ENCODE data around the gene DOC2A. TPM values are rescaled to one million over a fixed set of nuclear protein-coding genes. Genes with fewer than 3 reads are reported as not detected.

The DOC2A gene
- not detected in 2 replicates for total RNA-seq

GRCh38 chr16:30010844-30011713, at the start of gene DOC2A:
DOC2A (minus strand) TSS chr16:30011027; CDS start chr16:30010222, 805 bp downstream.

GRCh38 chr16:30030841-30031413, 20.1 kb upstream of the DOC2A start, which contains the start of gene TLCD3B:
TLCD3B (minus strand) TSS chr16:30031271; CDS start chr16:30030527, 744 bp downstream.

GRCh38 chr16:30022887-30023286, 12.1 kb upstream of the DOC2A start, which contains the start of gene C16orf92:
C16orf92 (plus strand) TSS chr16:30023198; CDS start chr16:30023341, 143 bp downstream.

GRCh38 chr16:29995911-29996765, 14.7 kb downstream of the DOC2A start, which contains the start of gene INO80E:
INO80E (plus strand) TSS chr16:29996241; CDS start chr16:29996311, 70 bp downstream.

GRCh38 chr16:29995324-29995910, 15.4 kb downstream of the DOC2A start, which contains the start of gene HIRIP3:
HIRIP3 (minus strand) TSS chr16:29995617; CDS start chr16:29995605, 12 bp downstream.

GRCh38 chr16:29973384-29974246, 37.2 kb downstream of the DOC2A start, which contains the start of gene TAOK2:
TAOK2 (plus strand) TSS chr16:29973868; CDS start chr16:29977773, 3,905 bp downstream.

GRCh38 chr16:29961479-29962343, 49.1 kb downstream of the DOC2A start, which contains the start of gene TMEM219:
TMEM219 (plus strand) TSS chr16:29962079; CDS start chr16:29963144, 1,065 bp downstream.

Other genes starting within 250 kb of the DOC2A start
- gene ZG16, start 232.8 kb downstream of the DOC2A start, total RNA-seq, result 0.33 and 1.2 TPM in 2 replicates
- 40.1 and 81.7 TPM in 2 replicates for gene KIF22, start 220.3 kb downstream of the DOC2A start, total RNA-seq
- 411 and 461 TPM in 2 replicates for gene MAZ, start 204.5 kb downstream of the DOC2A start, total RNA-seq
- 1.2 and 13.3 TPM in 2 replicates for gene PRRT2, start 198.8 kb downstream of the DOC2A start, total RNA-seq
- gene PAGR1, start 194.9 kb downstream of the DOC2A start, total RNA-seq, result 42.0 and 44.8 TPM in 2 replicates
- 38.1 and 71.7 TPM in 2 replicates for gene MVP, start 190.6 kb downstream of the DOC2A start, total RNA-seq
- gene CDIPT, start 147.8 kb downstream of the DOC2A start, total RNA-seq, result 66.7 and 80.3 TPM in 2 replicates
- 1.2 and 2.7 TPM in 2 replicates for gene SEZ6L2, start 111.5 kb downstream of the DOC2A start, total RNA-seq
- gene ASPHD1, start 110.5 kb downstream of the DOC2A start, total RNA-seq, result 0.79 TPM in 1 of 2 replicates, not detected in the other
- 13.0 and 15.7 TPM in 2 replicates for gene KCTD13, start 84.8 kb downstream of the DOC2A start, total RNA-seq
- gene TMEM219, start 48.9 kb downstream of the DOC2A start, total RNA-seq, result 65.6 and 66.7 TPM in 2 replicates
- 65.2 and 74.3 TPM in 2 replicates for gene TAOK2, start 37.2 kb downstream of the DOC2A start, total RNA-seq
- gene HIRIP3, start 15.4 kb downstream of the DOC2A start, total RNA-seq, result 9.8 and 10.5 TPM in 2 replicates
- 34.9 and 52.2 TPM in 2 replicates for gene INO80E, start 14.8 kb downstream of the DOC2A start, total RNA-seq
- not detected in 2 replicates for gene C16orf92, start 12.2 kb upstream of the DOC2A start, total RNA-seq
- gene TLCD3B, start 20.2 kb upstream of the DOC2A start, total RNA-seq, result not detected in 2 replicates
- gene ALDOA, start 54.7 kb upstream of the DOC2A start, total RNA-seq, result 572 and 1,018 TPM in 2 replicates
- gene PPP4C, start 65.0 kb upstream of the DOC2A start, total RNA-seq, result 273 and 323 TPM in 2 replicates
- gene TBX6, start 80.9 kb upstream of the DOC2A start, total RNA-seq, result 1.6 and 4.7 TPM in 2 replicates
- gene YPEL3, start 85.2 kb upstream of the DOC2A start, total RNA-seq, result 44.5 and 59.7 TPM in 2 replicates
- gene GDPD3, start 102.5 kb upstream of the DOC2A start, total RNA-seq, result 1.1 and 2.7 TPM in 2 replicates
- gene MAPK3, start 112.2 kb upstream of the DOC2A start, total RNA-seq, result 36.5 and 36.7 TPM in 2 replicates
- gene CORO1A, start 172.6 kb upstream of the DOC2A start, total RNA-seq, result 5.1 and 5.7 TPM in 2 replicates
- 42.0 and 117 TPM in 2 replicates for gene BOLA2B, start 182.6 kb upstream of the DOC2A start, total RNA-seq
- 21.9 and 46.3 TPM in 2 replicates for gene SLX1A, start 182.8 kb upstream of the DOC2A start, total RNA-seq
- gene SULT1A3, start 188.2 kb upstream of the DOC2A start, total RNA-seq, result 4.1 and 4.7 TPM in 2 replicates
- gene NPIPB13, start 237.5 kb upstream of the DOC2A start, total RNA-seq, result 0.33 and 0.39 TPM in 2 replicates